Measurements from ENCODE around the gene TWIST1.

DNA sequence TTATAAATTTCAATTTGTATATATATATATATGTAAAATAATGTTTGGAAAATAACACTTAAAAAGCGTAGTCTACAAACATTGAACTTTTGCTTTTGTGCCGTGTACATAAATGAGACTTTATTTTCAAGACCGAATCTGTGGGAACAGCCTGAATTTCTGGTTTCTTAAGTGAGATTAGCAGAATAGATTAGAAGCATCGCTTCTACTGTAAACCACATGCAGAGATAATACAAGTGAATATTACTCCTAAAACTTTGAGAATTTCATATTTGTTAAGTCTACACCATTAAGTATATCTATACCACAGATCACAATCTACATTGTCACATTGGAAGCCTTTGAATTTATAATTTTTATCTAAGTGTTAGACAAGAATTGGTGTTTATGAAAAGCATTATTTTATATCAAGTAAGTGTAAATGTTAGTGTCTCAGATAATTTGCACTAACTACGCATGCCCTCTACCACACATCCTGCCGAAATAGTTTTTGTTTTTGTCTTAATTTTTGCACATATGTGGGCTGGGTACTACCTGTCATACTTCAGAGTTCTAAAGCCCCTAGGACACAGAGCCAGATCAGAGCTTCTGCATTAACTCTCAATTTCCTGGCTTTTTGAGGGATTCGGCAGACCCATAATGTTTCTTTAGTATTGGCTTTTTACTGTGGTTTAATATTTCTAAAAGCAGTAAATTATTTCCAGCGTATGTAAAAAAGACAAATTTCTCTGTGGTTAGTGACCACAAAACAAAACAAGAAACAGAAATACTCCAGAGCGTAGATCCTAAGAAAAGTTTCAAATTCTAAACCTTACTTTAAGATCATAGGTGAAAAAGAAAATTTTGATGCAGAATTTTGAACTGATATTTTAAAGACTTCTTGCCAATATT, 20.0 kb downstream of the TWIST1 start:
- no peak for TF ChIP-seq ELF4 (IDR thresholded peaks at IDR 0.05)
- TF ChIP-seq BHLHE40 (IDR thresholded peaks at IDR 0.05; ENCODE audit: borderline replicate concordance): no peak
- TF ChIP-seq FOXM1 (IDR thresholded peaks at IDR 0.05; ENCODE audit: borderline replicate concordance): no peak
- no peak for TF ChIP-seq SP1 (IDR thresholded peaks at IDR 0.05)
- no peak for TF ChIP-seq L3MBTL2 (conservative IDR thresholded peaks at IDR 0.05)
- no peak for TF ChIP-seq TARDBP (IDR thresholded peaks at IDR 0.05)
- no peak for TF ChIP-seq SUZ12 (IDR thresholded peaks at IDR 0.05)
- TF ChIP-seq FOXK2 (IDR thresholded peaks at IDR 0.05): no peak
- no peak for TF ChIP-seq ZNF384 (IDR thresholded peaks at IDR 0.05)
- TF ChIP-seq, protein P1, sequence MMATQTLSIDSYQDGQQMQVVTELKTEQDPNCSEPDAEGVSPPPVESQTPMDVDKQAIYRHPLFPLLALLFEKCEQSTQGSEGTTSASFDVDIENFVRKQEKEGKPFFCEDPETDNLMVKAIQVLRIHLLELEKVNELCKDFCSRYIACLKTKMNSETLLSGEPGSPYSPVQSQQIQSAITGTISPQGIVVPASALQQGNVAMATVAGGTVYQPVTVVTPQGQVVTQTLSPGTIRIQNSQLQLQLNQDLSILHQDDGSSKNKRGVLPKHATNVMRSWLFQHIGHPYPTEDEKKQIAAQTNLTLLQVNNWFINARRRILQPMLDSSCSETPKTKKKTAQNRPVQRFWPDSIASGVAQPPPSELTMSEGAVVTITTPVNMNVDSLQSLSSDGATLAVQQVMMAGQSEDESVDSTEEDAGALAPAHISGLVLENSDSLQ (IDR thresholded peaks at IDR 0.05): no peak
- no peak for TF ChIP-seq FOXA1 (IDR thresholded peaks at IDR 0.05)
- no peak for TF ChIP-seq NFRKB (IDR thresholded peaks at IDR 0.05)
- TF ChIP-seq HDGF (IDR thresholded peaks at IDR 0.05; ENCODE audit: borderline replicate concordance): no peak
- no peak for TF ChIP-seq CTBP1 (IDR thresholded peaks at IDR 0.05; ENCODE audit: borderline replicate concordance)

Measured in HEK293T (cell line).